ENCODE measurements around the gene CACNA1I. TPM values are rescaled to one million over a fixed set of nuclear protein-coding genes. Genes with fewer than 3 reads are reported as not detected.

CACNA1I gene
- total RNA-seq, 1 donor: not detected

- TF ChIP-seq CTCF (IDR thresholded peaks at IDR 0.05; ENCODE audit: insufficient read depth, low read depth, low read length): no peak
- DNase-seq (ENCODE audit: low read depth): peak; percentile 70
- H3K4me3 ChIP-seq (ENCODE audit: low read depth, low read length): no peak overlapping the region
These were observed 21.8 kb downstream of the CACNA1I start for GRCh38 chr22:39592081-39593065.

- peak; percentile 29 for DNase-seq (ENCODE audit: low read depth)
- TF ChIP-seq CTCF (IDR thresholded peaks at IDR 0.05; ENCODE audit: insufficient read depth, low read depth, low read length): no peak
- H3K4me3 ChIP-seq (ENCODE audit: low read depth, low read length): no peak overlapping the region
These were observed 22.7 kb downstream of the CACNA1I start for GRCh38 chr22:39593066-39593930.

DNA sequence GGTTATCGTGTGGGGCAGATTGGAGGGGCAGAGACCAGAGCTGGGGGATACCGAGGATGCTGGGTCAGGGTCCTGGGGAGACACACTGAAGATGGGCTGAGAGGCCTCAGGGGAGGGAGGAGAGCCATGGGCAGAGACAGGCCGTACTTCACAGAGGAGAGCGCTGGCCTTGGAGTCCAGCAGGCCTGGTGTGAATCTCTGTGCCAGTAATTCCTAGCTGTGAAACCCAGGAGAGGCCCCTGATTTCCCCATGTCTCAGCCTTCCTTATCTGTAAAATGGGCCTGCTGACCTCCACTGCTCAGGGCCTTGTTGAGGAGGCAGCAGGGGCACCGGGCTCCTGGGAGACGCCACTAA lies 23.4 kb downstream of the CACNA1I start:
- TF ChIP-seq CTCF (IDR thresholded peaks at IDR 0.05; ENCODE audit: insufficient read depth, low read depth, low read length): no peak
- H3K4me3 ChIP-seq (ENCODE audit: low read depth, low read length): no peak overlapping the region
- DNase-seq (ENCODE audit: low read depth): no peak

- no peak for TF ChIP-seq CTCF (IDR thresholded peaks at IDR 0.05; ENCODE audit: insufficient read depth, low read depth, low read length)
- DNase-seq (ENCODE audit: low read depth): no peak
- H3K4me3 ChIP-seq (ENCODE audit: low read depth, low read length): no peak overlapping the region
These were observed 23.9 kb downstream of the CACNA1I start for GRCh38 chr22:39594411-39594810.

- no peak overlapping the region for H3K4me3 ChIP-seq (ENCODE audit: low read depth, low read length)
- no peak for DNase-seq (ENCODE audit: low read depth)
- TF ChIP-seq CTCF (IDR thresholded peaks at IDR 0.05; ENCODE audit: insufficient read depth, low read depth, low read length): no peak
These were observed 25.1 kb downstream of the CACNA1I start for GRCh38 chr22:39595622-39596172.

GRCh38 chr22:39596601-39597000 lies 26.0 kb downstream of the CACNA1I start:
- no peak for DNase-seq (ENCODE audit: low read depth)
- H3K4me3 ChIP-seq (ENCODE audit: low read depth, low read length): no peak overlapping the region
- no peak for TF ChIP-seq CTCF (IDR thresholded peaks at IDR 0.05; ENCODE audit: insufficient read depth, low read depth, low read length)

Data from fibroblast of villous mesenchyme (primary cell).